Measurements from ENCODE around the gene TOX3.

TOX3 gene

GRCh38 chr16:52535076-52535475 lies 11.9 kb downstream of the TOX3 start:
- no peak for DNase-seq

GRCh38 chr16:52533296-52533695 lies 13.6 kb downstream of the TOX3 start:
- DNase-seq: no peak

- DNase-seq: no peak
These were observed 14.6 kb downstream of the TOX3 start for GRCh38 chr16:52532384-52532783.

- no peak for DNase-seq
These were observed 17.7 kb downstream of the TOX3 start for GRCh38 chr16:52529226-52529625.

- no peak for DNase-seq
These were observed 18.4 kb downstream of the TOX3 start for GRCh38 chr16:52528393-52529065.

- DNase-seq: no peak
These were observed 20.1 kb downstream of the TOX3 start for GRCh38 chr16:52526830-52527229.

GRCh38 chr16:52526116-52526828 lies 20.7 kb downstream of the TOX3 start:
- DNase-seq: no peak

- no peak for DNase-seq
These were observed 25.4 kb downstream of the TOX3 start for GRCh38 chr16:52521570-52521969.

- no peak for DNase-seq
These were observed 28.1 kb downstream of the TOX3 start for GRCh38 chr16:52518884-52519283.

- DNase-seq: no peak
These were observed 31.8 kb downstream of the TOX3 start for GRCh38 chr16:52515068-52515671.

GRCh38 chr16:52512297-52512987 lies 34.5 kb downstream of the TOX3 start:
- no peak for DNase-seq

GRCh38 chr16:52501746-52502145 lies 45.2 kb downstream of the TOX3 start:
- DNase-seq: no peak

- DNase-seq: no peak
These were observed 46.0 kb downstream of the TOX3 start for GRCh38 chr16:52500963-52501362.

- no peak for DNase-seq
These were observed 47.9 kb downstream of the TOX3 start for GRCh38 chr16:52499060-52499440.

- no peak for DNase-seq
These were observed 48.4 kb downstream of the TOX3 start for GRCh38 chr16:52498328-52499059.

GRCh38 chr16:52497067-52497816 lies 49.7 kb downstream of the TOX3 start:
- no peak for DNase-seq

- DNase-seq: no peak
These were observed 50.7 kb downstream of the TOX3 start for GRCh38 chr16:52496051-52496876.

- no peak for DNase-seq
These were observed 52.3 kb downstream of the TOX3 start for GRCh38 chr16:52494621-52495020.

- DNase-seq: no peak
These were observed 52.8 kb downstream of the TOX3 start for GRCh38 chr16:52494145-52494544.

GRCh38 chr16:52492789-52493357 lies 54.1 kb downstream of the TOX3 start:
- DNase-seq: no peak

GRCh38 chr16:52491216-52491615 lies 55.7 kb downstream of the TOX3 start:
- DNase-seq: no peak

Measured in activated gamma-delta T cell (primary cell).